ENCODE measurements around the gene PSTPIP1. TPM values are rescaled to one million over a fixed set of nuclear protein-coding genes. Genes with fewer than 3 reads are reported as not detected.

The PSTPIP1 gene
- total and polyA plus RNA-seq, 2 of the 4 experiments (the other 2 are of a cell fraction) = 0.36 to 1.1 TPM

- POLR2A ChIA-PET (ENCODE audit: unreplicated experiment) = no interaction called here
- CTCF ChIA-PET = interaction anchor here (0.6 kb wide), 1 partner anchor 88 kb away, joined by 3 read pairs; no protein-coding TSS in a partner anchor
- H3K9ac ChIP-seq (ENCODE audit: low read depth, low read length) = no peak overlapping the region
- intact Hi-C loops (cut with micrococcal nuclease) (no loop called here), in situ Hi-C loops (cut with MboI; ENCODE audit: low sequenced_read_pairs) (no loop called here), dilution Hi-C loops (cut with HindIII; ENCODE audit: low sequenced_read_pairs, unreplicated experiment) (no loop called here)
- H3K9me3 ChIP-seq (ENCODE audit: control insufficient read depth, insufficient read depth, low read length) = no peaks in the 10 kb centered on the region
- H3K4ac ChIP-seq (ENCODE audit: low read depth, low read length) = no peak overlapping the region
- H3K23ac ChIP-seq (ENCODE audit: low read depth, low read length) = no peak overlapping the region
- no peak overlapping the region for H3K27ac ChIP-seq (ENCODE audit: insufficient read depth, low read length)
- H3K14ac ChIP-seq (replicated peaks; ENCODE audit: low read depth, low read length) = no peak overlapping the region
- H2AFZ ChIP-seq (replicated peaks; ENCODE audit: low read length, poor library complexity) = no peak overlapping the region
- H3K9me1 ChIP-seq (ENCODE audit: insufficient read depth, low read length) = 0 out of 2 replicates have a peak, but pooled peaks cover 6% of the 10 kb centered on the region
- ATAC-seq (ENCODE audit: low read depth) (no peak), DNase-seq (no peak)
- H2BK120ac ChIP-seq (ENCODE audit: low read depth, low read length) = no peak overlapping the region
- no peaks in the 10 kb centered on the region for H3K79me1 ChIP-seq (ENCODE audit: low read depth in 1 of 2, low read length in 2 of 2)
- no peak overlapping the region for H4K91ac ChIP-seq (ENCODE audit: insufficient read depth, low read depth, low read length)
- no peak for TF ChIP-seq RCOR1 (IDR thresholded peaks at IDR 0.05; ENCODE audit: insufficient replicate concordance, low read length)
- TF ChIP-seq NFE2L2 (IDR thresholded peaks at IDR 0.05; ENCODE audit: low read depth, low read length) = no peak
- TF ChIP-seq CEBPB (IDR thresholded peaks at IDR 0.05; ENCODE audit: low read depth, low read length) = no peak
- no peak for TF ChIP-seq POLR2A (IDR thresholded peaks at IDR 0.05; ENCODE audit: low read depth, low read length)
- no peak for TF ChIP-seq BHLHE40 (IDR thresholded peaks at IDR 0.05; ENCODE audit: low read depth, low read length)
- TF ChIP-seq MXI1 (IDR thresholded peaks at IDR 0.05; ENCODE audit: borderline replicate concordance, low read depth, low read length) = no peak
- no peak for TF ChIP-seq SMC3 (IDR thresholded peaks at IDR 0.05; ENCODE audit: low read depth, low read length)
- no peak for TF ChIP-seq CTCF (conservative IDR thresholded peaks at IDR 0.05; ENCODE audit: low read depth, low read length)
- TF ChIP-seq FOS (IDR thresholded peaks at IDR 0.05; ENCODE audit: low read depth, low read length) = no peak
- no peak overlapping the region for H2BK15ac ChIP-seq (ENCODE audit: low read depth, low read length)
- BruUV-seq (replicated peaks) = no TSS peak
- H3K27me3 ChIP-seq (ENCODE audit: control insufficient read depth, insufficient read depth, low read length) = peaks cover 25% of the 10 kb centered on the region
- H3K18ac ChIP-seq (ENCODE audit: low read depth, low read length) = no peak overlapping the region
- H3K4me2 ChIP-seq (ENCODE audit: low read depth, low read length) = no peak overlapping the region
- no peak overlapping the region for H3K56ac ChIP-seq (ENCODE audit: extremely low read depth, insufficient read depth, low read length)
- no peak overlapping the region for H2BK20ac ChIP-seq (ENCODE audit: low read depth, low read length)
- H3K4me1 ChIP-seq (ENCODE audit: control insufficient read depth, insufficient read depth, low read length) = peaks cover 8% of the 10 kb centered on the region
- no peak overlapping the region for H4K5ac ChIP-seq (ENCODE audit: low read depth, low read length)
- H4K8ac ChIP-seq (ENCODE audit: low read depth in 2 of 2, low read length in 2 of 2) = no peak overlapping the region
- 73% methylated on average over 7 of the region's 9 CpGs; no CpG with 5 or more reads in 1 of the 2 experiments for WGBS, 2 experiments (ENCODE audit: extremely low coverage in 2 of 2, insufficient read length in 1 of 2)
- no peak overlapping the region for H2AK9ac ChIP-seq (replicated peaks; ENCODE audit: low read depth, low read length, poor library complexity)
- H4K20me1 ChIP-seq (ENCODE audit: insufficient read depth, low read length) = no peaks in the 10 kb centered on the region
- H2BK5ac ChIP-seq (ENCODE audit: low read depth, low read length, poor library complexity, severe bottlenecking) = no peak overlapping the region
- H3K36me3 ChIP-seq (ENCODE audit: control insufficient read depth, insufficient read depth, low read length) = no peaks in the 10 kb centered on the region
- no peak overlapping the region for H3K4me3 ChIP-seq (ENCODE audit: insufficient read depth, low read depth, low read length)
- no peak overlapping the region for H2AK5ac ChIP-seq (ENCODE audit: low read depth, low read length)
Measured at GRCh38 chr15:76991741-76992645, 2.9 kb upstream of the PSTPIP1 start.
